NCI-H460 (cell line): ENCODE data around the gene TMPO. TPM values are rescaled to one million over a fixed set of nuclear protein-coding genes. Genes with fewer than 3 reads are reported as not detected.
"Not testable (repeated sequence)": the region's sequence is repeated elsewhere in the genome, so short reads cannot be mapped to it uniquely, and the experiment has no call there.

Source experiments
- DNase-seq: peaks from one replicate; pipeline ENCODE4 v3.0.0-alpha.2; 2016; ENCODE audit warnings: low read depth; ENCODE audit errors: extremely low read depth
- polyA plus RNA-seq: library from polyadenylated mRNA; depleted of rRNA; stranded (reverse); fragments of >200 nt; gene quantifications from 2 replicates; pipeline ENCODE4 v1.2.3, GENCODE V29; 2014; cell fraction: nucleus; rRNA removed
- total RNA-seq: library from RNA; depleted of rRNA; stranded (reverse); fragments of >200 nt; shearing (Covaris generic); gene quantifications from 2 replicates; pipeline ENCODE4 v1.2.3, GENCODE V29; 2014; rRNA removed

TMPO gene
- 171 and 179 TPM in 2 replicates for total RNA-seq
- polyA plus RNA-seq = 205 and 319 TPM in 2 replicates

- peak; percentile 87 for DNase-seq
Measured at GRCh38 chr12:98515287-98516110, at the start of gene TMPO. TSS of gene TMPO (plus strand) at chr12:98515590. CDS start at chr12:98515868, 278 bp downstream.

DNA sequence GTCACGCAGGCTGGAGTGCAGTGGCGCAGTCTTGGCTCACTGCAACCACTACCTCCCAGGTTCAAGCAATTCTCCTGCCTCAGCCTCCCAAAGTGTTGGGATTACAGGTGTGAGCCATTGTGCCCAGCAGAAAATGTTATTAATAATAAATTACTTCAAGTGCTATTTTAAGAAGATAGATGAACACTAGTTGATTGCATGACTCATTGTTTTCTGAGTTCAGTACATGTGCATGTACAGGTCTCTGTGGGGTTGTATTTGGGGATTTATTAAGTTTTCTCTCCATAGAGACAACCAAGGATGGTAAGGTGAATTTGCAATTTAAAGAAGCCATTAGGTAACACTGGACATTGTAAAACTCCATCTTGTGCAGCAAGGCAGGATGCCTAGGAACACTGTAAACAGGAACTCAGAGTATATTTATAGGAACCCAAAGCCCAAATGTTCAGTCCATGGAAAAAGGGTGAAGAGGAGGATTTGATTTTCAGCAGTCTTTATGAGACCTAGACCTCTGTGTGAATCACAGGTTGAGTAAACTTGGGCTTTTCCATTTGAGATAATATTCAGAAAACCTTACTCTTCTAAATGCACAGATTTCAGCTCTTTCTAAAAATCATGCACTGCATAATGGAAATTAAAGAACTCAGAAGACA, 49.3 kb upstream of the TMPO start:
- no peak for DNase-seq

DNA sequence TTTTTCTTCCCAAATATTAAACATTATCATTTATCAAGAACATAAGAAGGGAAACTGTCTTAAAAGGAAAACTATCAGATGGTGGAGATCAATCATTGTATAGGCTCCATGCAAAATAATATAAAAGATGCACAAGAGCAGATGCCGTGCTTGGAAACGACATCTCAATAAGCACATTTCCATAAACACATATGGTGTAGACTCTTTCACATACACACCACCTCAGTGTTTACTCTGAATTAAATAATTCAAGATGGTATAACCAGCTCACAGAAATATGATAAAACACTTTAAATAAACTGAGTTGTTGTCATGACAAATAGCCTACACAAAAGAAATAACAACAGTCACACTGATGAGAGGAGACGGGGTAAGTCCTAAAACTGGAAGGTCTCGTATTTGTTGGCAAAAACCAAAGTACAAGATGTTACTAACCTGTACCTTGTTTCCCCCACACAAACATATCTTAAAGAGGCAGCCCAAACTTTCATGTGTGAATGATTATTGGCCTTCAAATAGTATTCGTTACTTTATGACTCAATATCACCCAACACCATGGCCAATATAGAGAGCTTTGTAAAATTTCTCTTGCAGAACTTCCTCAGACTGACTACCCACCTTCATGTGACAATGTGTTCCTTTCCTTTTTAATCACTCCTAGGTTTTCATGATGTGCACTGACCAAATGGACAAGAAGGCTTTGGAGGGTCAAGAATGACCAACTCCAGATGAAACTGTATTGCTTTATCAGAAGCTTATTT, 48.6 kb upstream of the TMPO start:
- no peak for DNase-seq

DNA sequence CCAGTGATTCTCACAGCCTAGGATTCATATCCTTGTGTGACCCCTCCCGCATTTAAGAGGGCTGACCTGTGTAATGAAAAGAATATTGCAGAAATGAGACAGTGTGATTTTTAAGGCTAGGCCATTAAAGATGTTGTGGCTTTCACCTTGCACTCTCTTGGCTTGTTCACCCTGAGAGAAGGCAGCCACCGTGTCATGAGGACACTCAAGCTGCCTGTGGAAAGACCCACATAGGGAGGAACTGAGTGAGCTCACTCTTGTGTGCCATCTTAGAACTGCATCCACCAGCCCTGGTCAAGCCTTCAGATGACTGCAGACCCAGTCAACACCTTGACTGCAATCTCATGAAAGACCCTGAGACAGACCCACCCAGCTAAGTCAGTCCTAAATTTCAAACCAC, 46.3 kb upstream of the TMPO start:
- DNase-seq = no peak

- DNase-seq = no peak
Measured at GRCh38 chr12:98470469-98471082, 44.8 kb upstream of the TMPO start.

GRCh38 chr12:98471085-98471484, 44.3 kb upstream of the TMPO start:
- DNase-seq = no peak

DNA sequence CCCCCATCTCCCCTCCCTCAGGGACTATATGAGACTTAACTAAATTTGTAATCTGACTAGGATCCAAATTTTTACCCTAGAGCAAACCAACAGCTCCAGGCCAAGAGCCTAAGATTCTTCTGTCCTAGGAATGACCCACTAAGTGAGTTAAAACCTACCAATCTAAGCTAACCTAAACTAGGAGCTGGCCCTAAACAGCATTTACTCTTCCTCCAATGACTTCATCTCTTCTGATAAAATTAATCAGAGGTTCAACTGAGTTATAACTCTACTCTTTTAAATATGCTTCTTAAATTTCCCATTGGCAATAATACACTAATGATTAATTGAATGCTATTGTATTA, 39.9 kb upstream of the TMPO start:
- DNase-seq = no peak

DNA sequence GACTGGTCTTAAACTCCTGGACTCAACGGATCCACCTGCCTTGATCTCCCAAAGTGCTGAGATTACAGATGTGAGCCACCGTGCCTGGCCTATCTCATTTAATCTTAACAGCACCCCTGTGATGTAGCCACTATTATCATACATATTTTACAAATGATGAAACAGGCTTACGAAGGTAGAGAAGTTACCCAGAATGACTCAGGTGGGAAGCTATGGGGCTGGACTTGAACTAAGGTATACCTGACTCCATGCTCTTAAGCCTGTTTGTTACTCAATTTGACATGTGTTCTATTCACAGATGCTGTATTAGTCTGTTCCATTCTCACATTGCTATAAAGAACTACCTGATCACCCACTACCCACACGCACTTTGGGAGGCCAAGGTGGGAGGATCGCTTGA, 36.8 kb upstream of the TMPO start:
- no peak for DNase-seq

- DNase-seq = no peak
Measured at GRCh38 chr12:98483621-98484503, 31.5 kb upstream of the TMPO start.

- DNase-seq = no peak
Measured at GRCh38 chr12:98485792-98486340, 29.5 kb upstream of the TMPO start.

GRCh38 chr12:98488416-98488815, 27.0 kb upstream of the TMPO start:
- DNase-seq = not testable (repeated sequence)

DNA sequence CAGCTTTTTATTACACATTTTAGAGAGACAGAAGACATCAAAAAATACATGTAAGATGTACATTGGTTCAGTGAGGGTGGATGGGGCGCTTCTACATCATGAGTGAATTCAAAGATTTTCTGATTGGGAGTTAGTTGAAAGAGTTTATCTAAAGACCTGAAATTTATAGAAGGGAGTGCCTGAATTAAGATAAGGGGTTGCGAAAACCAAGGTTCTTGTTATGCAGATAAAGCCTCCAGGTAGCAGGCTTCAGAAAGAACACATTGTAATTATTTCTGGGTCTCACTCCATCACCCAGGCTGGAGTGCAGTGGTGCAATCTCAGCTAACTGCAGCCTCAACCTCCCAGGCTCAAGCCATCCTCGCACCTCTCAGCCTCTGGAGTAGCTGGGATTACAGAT, 26.2 kb upstream of the TMPO start:
- no peak for DNase-seq

GRCh38 chr12:98490501-98491453, 24.6 kb upstream of the TMPO start:
- peak; percentile 87 for DNase-seq

DNA sequence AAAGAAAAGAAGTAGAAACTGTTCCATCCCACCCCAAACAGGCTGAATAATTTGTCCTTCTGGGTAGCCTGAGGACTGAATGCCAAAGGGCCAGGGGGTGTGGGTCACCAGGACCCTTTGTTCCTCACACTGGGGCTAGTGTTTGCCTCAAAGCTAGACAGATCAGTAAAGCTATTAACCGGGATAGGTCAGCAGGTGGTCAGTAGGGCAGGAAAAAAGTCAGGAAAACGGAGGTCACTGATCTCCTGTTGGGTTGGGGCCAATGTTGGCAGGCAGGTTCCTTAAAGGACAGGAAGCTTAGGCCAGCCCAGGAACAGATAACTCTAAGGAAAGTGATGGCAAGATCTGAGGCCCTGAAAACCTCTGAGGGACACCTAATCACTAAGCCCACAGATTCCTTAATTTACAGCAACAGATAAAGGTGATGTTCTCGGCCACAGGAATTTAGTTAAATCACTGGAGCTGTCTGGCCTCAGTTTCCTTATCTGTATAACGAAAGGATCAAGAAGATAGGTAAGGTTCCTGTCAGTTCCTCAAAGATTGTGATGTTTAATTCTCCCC, 22.7 kb upstream of the TMPO start:
- DNase-seq = no peak

GRCh38 chr12:98501266-98501629, 14.1 kb upstream of the TMPO start:
- not testable (repeated sequence) for DNase-seq

GRCh38 chr12:98503342-98503591, 12.1 kb upstream of the TMPO start:
- peak; percentile 94 for DNase-seq

DNA sequence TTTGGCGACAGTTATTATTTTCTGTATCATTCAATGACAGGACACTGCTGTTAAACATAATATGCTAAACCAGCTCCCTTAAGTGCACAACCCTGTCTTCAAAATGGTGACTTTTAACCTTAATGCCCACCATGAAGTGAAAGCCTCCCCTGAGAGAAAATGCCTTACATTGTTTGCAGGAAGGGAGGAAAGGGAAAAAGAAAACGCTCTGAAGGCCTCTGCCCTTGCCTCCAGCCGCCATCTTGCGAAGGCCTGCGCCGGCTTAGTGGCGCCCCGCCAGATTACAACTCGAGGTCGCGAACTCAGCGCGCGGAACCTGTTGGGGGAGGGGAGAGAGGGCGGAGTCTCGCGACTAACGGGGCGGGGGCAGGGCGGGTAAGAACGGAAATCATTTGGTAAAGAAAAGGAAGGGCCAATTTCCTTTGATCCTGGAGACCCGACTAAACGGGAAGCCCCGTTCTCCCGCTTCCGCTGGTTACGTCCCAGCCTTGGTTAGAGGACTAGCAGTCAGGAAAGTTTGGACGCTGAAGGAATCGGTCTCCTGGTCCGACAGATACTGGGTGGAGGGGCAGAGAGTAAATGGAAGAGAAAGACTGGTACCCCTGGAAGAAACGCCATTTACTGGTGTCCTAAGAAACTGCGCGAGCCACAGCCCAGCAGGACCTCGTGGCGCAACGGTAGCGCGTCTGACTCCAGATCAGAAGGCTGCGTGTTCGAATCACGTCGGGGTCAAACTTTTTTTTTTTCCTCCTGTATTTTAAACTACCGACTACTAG, 11.6 kb upstream of the TMPO start:
- peak; percentile 93 for DNase-seq

GRCh38 chr12:98504368-98504617, 11.1 kb upstream of the TMPO start:
- no peak for DNase-seq
